HG02763 (cell line): ENCODE results near the gene TPPP.
"Not testable (repeated sequence)": the region's sequence is repeated elsewhere in the genome, so short reads cannot be mapped to it uniquely, and the experiment has no call there.

Experiments
- ATAC-seq: cut with Tn5 transposase; IDR thresholded peaks from one replicate; pipeline ENCODE4 v1.9.1; 2021; ENCODE audit warnings: mild to moderate bottlenecking, moderate library complexity; ENCODE audit not compliant: unreplicated experiment

Gene TPPP

DNA sequence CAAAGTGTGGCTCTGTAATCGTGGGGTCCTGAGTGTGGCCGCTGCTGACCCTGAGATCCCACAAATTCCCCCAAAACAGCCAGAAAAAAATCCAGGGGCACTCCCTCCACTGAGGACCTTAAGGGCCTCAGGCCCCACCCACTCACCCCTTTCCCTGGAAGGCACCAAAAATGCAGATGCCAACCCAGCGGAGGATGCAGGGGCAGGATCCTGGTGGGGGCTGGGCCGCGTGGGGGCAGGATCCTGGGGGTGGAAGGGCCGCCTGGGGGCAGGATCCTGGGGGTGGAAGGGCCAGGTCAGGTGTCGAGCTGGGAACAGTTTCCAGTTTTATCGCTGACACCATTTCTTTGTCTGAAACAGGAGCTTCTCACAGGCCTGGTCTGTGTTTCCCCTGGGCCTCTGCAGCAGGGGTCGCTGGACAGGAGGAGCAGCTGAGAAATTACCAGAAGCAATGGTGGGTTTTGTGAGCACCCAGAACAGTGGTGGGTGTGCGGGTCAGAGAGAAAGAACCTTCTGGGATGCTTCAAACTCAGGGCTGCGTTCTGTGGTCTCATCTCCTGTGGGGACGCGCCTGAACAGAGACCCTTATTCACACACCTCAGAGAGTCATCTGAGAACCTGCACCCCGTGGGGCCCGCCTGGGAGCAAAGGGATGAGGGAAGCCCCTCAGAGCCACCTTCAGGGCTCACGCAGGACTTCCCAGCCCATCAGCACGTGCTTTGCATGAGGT, 13.8 kb downstream of the TPPP start:
- ATAC-seq: not testable (repeated sequence)

DNA sequence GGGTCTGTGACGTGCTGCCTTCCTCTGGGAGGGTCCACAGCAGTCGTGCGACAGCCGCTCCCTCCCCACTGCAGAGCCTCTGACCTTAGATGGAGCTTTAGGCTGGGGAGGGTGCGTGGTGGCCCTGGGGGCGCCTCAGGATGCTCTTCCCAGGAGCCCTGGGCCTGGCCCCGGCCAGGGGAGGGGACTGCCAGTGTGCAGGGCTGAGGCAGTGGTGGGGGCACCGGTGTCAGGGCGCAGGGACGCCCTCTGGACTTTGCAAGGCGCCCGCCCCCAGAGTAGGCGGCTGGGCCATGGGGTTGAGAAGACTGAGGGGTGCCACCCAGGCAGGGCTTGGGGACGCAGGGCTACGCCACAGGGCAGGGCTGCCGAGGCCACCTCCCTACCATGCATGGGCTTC, 14.6 kb downstream of the TPPP start:
- ATAC-seq: not testable (repeated sequence)

DNA sequence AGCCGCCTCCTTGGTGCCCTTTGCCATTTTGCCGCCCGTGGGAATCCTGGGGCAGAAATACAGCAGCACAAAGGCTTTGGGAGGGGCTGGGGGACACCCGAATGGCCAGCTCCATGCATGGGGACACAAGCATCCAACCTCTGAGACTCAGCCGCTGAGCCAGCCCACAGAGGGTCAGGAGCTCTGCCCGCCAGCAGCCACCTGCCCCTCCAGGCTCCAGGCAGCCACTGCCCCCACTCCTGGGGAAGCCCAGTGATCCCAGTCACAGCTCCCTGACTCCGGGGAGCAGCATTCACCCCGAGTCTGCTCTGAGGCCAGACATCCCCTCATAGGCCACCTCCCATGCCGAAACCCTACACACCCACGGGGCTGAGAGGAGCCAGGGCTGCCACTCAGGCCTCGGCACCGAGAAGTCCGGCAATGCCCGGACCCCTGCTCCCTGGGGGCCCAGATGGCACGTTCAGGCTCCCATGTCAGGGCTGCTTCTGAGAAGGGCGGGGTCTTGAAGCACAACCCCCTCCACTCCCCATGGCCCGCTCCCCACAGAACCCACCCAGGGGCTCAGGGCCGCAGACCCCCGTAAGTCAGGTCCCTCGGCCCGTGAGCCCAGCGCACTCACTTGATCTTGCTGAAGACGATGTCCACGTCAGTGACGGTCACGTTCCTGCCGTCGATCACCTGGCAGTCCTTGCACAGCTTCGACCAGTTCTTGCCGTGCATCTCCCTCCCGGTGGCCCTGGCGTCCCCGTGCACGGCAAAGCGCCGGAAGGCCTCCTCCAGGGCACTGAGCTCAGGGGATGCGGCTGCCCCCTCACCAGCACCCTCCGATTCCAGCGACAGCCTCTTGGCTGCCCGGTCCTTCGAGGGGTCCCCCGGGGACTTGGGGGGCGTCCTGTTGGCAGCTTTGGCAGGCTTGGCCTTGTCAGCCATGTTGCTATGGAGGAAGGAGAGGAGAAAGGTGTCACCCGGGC, 15.7 kb downstream of the TPPP start:
- ATAC-seq: no peak

DNA sequence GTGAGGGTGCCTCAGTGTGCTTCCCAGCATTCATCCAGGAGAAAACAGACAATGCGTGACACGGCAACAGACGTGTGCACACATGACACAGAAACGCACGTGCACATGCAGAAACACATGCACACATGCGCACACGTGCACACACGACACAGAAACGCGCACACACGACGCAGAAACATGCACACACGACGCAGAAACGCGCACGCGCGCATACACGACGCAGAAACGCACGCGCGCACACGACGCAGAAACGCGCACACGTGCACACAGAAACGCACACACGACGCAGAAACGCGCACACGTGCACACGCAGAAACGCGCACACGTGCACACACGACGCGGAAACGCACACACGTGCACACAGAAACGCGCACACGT, 16.5 kb downstream of the TPPP start:
- ATAC-seq: no peak

DNA sequence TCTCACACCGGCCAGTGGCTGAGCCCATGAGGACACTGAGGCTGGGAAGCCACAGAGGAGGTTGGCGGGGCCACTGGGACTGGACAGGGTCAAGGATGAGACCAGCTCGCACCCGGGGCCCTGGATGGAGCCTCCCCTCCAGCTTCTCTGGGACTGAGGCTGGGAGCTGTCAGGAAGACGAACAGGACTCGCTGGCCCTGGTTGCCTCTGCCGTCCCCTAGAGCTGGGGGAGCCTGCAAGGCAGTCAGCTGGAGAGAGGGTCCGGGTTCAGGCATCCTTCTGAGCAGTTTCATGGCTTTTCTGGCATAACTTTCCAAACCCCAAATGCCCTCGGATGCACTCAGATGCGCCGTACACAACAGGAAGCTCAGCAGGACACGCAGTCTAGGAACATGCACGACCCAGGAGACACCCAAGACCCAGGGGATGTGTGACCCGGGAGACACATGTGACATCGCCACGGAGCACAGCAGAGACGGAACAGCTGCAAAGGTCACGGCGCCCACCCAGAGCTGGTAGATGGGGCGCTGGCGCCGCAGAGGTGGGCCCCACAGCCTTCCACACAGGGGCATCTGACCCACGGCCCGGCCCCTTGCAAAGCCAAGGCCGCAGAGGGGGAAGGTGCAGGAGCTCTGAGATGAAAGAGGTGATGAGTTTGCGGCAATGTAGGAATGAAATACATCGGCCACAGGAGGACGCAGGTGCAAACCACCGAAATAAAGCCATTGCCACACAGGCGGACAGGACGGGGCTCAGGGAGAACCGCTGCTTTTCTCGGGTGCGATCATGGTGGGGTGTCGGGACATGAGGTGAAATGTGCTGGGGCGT, 17.1 kb downstream of the TPPP start:
- ATAC-seq: no peak

DNA sequence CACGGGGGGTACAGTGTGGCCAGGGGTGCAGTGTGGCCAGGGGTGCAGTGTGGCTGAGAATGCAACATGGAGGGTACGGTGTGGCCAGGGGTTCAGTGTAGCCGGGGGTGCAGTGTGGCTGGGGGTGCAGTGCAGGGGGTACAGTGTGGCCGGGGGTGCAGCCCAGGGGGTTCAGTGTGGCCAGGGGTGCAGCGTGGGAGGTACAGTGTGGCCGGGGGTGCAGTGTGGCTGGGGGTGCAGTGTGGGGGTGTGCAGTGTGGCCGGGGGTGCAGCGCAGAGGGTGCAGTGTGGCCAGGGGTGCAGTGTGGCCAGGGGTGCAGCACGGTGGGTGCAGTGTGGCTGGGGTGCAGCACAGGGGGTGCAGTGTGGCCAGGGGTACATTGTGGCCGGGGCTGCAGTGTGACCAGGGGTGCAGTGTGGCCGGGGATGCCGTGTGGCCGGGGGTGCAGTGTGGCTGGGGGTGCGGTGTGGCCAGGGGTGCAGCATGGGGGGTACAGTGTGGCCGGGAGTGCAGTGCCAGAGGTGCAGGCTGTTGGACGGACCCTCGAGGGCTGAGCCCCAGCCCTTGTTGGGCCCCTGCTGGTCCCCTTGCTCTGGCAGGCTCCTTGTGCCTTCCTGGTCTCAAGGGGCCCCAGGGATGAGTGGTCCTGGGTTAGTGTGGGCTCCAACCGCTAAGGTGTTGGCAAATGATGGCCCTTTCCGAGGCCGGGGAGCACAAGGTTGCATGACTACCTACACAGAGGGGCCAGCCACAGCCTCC, 17.9 kb downstream of the TPPP start:
- no peak for ATAC-seq

DNA sequence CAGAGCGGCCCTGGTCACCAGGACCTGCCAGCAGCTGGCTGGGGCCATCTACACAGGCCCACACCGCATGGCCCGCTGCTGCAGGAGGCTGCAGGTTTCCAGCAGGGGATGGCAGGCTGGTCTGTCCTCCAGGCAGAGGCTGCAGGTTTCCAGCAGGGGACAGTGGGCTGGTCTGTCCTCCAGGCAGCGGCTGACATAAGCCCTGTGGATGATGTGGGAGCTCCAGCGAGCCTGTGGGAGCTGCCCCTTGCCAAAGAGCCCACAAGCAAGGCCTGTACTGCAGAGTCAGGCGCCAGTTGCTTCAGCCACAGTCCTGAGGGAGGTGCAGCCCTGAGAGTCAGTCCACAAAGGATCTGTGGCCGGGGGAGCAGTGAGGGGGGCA, 18.5 kb downstream of the TPPP start:
- no peak for ATAC-seq

DNA sequence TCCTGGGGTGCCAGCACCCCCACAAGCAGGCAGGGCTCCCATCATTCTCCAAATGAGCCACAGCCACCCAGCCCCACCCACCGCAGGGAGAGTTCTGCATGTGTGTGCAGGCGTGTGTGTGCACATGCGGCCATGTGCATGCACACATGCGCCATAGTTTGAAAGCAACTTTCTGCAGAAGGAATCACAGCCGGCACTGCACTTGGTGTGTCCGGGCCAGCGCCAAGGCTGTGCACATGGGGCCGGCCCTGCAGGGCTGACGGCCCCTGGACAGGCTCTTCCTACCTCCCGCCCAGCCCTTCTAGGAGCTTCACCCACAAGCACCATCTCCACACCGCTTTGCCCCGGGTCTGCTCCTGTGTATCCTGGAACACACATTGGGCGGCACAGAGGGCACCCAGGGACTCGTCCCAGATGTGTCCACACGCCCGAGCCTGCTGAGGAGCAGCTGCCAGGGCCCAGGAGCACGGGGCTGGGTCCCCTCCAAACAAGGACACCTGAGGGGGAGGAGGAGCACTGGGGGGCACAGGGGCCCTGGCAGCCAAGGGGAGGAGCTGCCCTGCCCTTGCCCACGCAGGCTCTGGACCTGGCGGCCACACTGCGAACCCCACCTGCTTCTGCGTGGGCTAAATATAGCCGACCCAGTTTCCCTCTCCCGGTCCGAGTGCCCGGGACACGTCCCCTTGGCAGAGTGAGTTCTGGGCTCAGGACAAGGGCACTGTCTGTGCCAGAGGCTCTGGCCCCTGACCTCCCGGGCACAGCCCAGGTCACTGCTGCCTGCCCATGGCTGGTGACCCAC, 19.1 kb downstream of the TPPP start:
- ATAC-seq: no peak

DNA sequence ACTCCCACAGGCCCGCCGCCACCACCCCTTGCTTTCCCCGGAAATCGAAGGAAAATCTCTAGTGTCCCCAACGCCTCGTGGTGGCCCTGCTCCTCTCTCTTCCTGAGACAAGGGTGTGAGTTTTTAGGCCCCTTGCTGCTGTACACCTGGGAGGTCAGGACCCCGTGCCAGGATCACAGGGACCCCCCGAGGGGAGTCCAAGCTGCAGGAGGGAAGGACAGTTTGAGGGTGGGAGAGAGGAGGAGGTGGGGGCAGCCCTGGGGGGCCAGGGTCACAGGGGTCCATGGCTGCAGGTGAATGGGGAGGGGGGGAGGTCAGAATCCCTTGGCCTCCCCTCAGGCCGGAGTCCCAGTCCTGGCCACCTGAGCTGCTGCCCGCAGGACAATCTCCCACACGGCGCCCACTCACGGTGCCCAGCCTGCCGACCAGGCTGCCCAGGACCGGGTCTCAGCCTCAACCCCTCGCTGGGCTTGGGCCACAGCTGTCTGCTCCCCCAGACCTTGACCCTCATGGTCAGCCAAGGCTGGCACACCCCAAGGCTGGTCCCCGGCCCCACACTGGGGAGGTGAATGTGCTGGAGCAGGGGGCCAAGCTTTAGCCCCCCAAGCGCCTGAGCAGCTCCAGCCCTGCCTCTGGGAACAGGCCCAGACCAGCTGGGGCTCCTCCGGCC, 19.9 kb downstream of the TPPP start:
- no peak for ATAC-seq

DNA sequence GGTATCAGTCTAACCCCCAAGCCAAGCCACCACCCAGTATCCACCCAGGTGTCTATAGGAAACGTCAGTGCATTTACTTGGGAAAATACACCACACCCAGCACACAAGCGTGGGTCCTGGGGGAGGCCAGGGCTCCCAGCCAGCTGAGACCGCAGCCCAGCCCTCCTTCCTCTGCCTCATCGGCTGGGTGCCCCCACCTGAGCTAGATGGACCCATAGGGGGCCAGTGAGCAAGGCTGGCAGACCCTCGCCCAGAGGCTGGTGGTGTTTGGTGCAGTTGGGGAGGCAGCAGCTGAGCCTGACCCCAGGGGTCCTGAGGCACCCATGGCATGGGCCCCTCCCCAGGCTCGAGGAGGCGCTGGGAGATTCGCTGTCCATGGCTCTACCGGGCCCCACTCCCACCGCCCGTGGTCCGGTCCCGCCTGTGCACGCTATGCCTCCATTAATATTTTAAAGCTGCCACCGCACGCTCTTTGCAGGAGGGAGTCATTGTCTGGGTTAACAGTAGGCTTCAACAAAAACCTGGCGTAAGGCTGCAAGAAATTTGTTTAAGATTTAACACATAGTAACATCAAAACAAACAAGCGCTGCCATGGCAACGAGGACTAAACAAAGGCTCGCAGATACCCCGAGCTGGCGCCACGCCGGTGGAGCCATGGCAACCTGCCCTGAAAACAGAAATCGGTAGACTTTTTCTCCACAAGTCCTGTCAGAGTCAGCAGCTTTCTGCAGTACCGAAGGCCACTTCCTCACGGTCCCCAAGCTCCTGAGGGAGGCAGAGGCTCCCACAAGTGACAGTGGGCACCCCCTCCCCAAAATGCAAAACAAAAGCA, 20.6 kb downstream of the TPPP start:
- no peak for ATAC-seq

DNA sequence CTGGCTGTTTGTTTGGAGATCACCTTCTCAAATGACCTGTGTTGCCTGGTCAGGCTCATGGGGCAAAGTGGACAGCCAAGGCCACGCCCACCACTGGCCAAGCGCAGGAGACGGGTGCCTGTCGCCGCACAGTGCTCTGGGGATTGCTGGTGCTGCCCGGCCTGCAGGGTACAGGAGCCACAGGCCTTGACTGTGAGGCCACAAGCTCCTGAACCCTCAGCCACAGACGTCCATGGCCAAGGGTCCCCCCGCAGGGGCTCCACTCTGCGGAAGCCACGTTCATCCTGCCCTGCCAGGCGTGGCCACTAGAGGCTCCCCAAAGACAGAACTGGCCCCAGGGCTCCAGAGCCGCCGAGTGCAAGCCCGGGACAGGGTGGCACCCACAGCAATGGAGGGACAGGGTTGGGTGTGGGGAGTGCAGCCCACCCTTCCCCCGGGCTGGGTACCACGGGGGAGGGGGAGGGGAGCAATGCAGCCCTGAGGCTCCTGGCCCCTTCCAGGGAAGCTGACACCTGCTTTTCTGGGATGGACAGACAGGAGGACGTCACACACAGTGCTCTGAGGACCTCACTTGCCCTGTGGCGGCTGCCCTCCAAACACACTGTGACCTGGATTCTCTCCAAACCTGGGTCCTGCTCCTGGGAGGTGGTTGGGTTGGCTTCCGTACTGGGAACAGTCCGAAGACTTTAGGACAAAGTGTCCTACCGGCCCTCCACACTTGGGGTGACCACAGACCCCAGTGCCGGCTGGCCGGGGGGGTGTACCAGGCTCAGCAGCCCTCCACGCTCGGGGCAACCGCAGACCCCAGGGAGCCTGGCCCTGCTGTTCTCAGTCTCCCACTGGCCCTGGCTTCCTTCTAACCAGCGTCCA, 21.5 kb downstream of the TPPP start:
- peak; percentile 57 for ATAC-seq

DNA sequence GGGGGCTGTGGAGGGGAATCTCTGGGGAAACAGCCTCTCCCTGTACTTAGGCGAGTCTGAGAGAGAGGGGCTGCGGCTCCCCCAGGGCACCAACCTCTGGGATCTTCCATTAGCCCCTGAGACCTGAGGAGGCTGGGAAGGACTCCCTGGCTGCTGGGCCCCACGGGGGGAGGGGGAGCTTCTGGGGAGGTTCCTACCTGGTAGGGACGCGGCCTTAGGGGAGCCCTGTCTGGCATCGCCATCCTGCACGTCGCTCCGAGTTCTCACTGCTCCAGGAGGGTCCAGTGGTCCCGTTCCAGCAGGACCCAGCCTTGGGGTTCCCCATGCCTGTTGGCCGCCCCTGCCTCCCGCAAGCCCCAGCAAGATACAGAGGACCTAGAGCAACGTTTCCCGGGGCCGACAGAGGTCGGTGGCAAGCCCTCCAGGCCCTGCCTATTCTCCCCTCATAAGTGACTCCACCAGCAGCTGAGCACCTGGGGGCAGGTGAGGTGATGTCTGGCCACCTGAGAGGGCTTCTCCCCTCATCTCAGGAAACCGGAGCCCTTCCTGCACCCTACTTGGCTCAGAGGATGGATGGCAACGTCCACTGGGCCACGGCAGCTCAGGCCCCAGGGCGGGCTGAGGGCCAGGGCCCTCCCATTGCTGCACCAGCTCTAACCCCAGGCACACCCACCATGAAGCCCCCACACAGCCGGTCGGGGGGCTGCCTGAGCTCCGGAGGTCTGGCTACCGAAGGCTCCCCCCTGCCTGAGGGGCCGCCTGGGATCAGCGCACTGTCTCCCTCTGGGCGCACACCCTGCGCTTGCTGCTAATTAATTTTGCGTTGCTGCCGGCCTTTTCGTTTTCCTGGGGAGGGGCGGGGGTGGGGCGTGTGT, 22.5 kb downstream of the TPPP start:
- ATAC-seq: no peak

DNA sequence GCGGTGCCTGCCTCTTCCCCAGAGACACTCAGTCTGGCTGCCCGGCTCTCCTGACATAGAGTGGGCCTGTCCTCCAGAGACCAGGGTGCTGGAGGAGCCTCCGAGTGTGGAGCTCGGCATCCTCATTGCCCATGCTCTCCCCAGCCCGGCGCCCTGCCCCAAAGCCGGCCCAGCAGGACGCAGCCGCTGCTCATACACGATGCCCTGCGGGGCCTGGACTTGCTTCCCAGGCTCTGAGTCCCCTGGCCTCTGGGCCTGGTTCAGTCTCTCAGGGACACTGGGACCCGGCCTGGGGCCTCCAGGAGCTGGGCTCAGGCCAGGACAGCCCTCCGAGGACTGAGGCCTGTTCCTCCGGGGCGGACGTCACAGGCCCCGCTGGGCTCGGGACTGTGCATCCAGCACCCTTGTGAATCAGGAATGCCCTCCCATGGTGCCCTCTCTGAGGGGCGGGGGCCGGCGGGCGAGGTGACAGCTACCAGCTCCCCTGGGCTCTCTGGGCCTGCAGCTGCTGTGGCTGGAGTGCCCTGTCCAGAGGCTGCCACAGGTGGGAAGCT, 23.2 kb downstream of the TPPP start:
- no peak for ATAC-seq

DNA sequence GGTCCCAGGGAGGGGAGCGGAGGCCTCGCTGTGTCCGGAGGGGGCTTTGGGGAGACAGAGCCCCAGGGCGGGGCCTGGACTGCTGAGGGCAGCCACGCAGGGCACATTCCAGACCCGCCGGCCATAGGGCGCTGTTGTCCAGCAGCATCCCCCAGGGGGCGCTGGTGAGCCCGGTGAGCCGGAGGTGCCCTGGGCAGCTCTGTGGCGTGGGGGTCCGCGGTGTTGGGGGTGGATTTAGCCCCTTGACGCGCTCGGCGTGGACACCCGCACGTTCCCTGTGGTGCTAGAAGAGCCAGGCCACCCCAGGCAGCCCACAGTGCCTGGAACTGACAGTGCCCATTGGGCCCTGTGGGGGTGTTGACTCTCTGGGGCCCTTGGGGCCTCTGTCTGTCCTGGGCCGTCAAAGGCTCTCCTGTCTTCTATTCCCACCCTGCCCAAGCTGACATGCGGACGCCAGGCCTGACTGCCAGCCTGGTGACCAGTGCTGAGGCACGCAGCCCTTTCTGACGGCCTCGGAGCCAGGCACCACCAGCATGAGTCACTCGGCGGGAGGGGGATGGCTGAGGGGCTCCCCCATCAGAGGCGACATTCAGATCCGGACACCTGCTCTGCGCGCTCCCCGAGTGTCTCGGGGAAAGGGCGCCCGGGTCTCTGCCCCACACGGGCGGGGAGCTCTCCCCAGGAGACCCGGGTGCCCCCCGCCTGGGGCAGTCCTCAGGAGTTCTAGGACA, 23.9 kb downstream of the TPPP start:
- no peak for ATAC-seq

DNA sequence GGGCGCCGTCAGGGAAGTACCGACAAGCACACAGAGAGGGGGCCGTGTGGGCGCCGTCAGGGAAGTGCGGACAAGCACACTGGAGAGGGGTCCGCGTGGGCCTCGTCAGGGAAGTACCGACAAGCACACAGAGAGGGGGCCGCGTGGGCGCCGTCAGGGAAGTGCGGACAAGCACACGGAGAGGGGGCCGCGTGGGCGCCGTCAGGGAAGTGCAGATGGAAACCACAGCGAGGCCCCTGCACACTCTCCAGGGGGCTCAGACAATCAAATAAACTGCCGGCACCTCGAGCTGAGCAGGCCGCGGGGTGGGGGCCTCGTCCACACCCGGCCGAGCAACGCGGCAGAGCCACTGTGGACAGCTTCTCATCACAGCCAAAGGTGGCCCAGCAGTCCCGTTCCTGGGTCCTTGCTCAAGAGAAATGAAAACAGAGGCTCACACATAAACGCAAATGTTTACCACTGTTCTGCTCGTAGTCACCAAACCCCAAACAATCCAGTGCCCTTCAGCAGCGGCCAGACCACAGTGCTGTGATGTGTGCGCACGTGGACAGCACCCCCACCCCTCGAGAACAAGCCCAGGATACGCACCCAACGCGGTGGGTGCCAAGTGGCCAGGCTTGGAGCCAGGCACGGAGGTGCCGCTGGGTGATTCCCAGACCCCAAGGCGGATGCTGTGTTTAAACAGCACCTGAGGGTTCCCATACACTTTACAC, 24.7 kb downstream of the TPPP start:
- ATAC-seq: no peak
